Thyroid gland (tissue), 4 donors: ENCODE results near the gene BBS4.
"Not testable (repeated sequence)": the region's sequence is repeated elsewhere in the genome, so short reads cannot be mapped to it uniquely, and the experiment has no call there.

Experiments
- POLR2A ChIP-seq, 2 donors: fragments of 450-650 bp; IDR thresholded peaks; one replicate each; pipeline ENCODE4 v1.6.1; 2017; ENCODE audit warnings: antibody characterized with exemption in 2 of 2, mild to moderate bottlenecking in 2 of 2, moderate library complexity in 1 of 2
- TF ChIP-seq, protein P1 (sequence below), 6 experiments: fragments of 200-600 bp in 3 of 6; fragments of 450-650 bp in 3 of 6; sonication (generic) in 3 of 6; IDR thresholded peaks; one replicate each; pipeline ENCODE4 v1.5.1; 2016 to 2019; ENCODE audit warnings: antibody characterized with exemption in 6 of 6, mild to moderate bottlenecking in 2 of 6, inconsistent platforms in 1 of 6, moderate library complexity in 1 of 6

DNA sequence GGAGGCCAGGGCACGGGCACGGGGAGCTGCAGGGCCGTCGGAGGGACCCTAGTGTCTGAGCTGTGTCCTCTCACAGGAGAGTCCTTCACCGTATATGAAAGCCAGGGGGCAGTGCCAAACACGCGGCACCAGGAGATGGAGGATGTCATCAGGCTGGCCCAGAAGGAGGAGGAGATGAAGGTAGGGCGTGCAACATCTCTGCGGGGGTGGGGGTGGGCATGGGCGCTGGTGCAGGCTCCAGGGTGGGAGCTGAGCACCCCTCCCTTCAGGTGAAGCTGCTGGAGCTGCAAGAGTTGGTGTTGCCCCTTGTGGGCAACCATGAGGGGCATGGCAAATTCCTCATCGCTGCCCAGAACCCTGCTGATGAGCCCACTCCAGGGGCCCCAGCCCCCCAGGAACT lies 20.3 kb upstream of the BBS4 start:
- not testable (repeated sequence) for TF ChIP-seq POLR2A (IDR thresholded peaks at IDR 0.05)
- TF ChIP-seq, protein P1, sequence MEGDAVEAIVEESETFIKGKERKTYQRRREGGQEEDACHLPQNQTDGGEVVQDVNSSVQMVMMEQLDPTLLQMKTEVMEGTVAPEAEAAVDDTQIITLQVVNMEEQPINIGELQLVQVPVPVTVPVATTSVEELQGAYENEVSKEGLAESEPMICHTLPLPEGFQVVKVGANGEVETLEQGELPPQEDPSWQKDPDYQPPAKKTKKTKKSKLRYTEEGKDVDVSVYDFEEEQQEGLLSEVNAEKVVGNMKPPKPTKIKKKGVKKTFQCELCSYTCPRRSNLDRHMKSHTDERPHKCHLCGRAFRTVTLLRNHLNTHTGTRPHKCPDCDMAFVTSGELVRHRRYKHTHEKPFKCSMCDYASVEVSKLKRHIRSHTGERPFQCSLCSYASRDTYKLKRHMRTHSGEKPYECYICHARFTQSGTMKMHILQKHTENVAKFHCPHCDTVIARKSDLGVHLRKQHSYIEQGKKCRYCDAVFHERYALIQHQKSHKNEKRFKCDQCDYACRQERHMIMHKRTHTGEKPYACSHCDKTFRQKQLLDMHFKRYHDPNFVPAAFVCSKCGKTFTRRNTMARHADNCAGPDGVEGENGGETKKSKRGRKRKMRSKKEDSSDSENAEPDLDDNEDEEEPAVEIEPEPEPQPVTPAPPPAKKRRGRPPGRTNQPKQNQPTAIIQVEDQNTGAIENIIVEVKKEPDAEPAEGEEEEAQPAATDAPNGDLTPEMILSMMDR (IDR thresholded peaks at IDR 0.05) = not testable (repeated sequence)
